GM18502 (cell line): ENCODE results near the gene ULK4.
"Not testable (repeated sequence)": the region's sequence is repeated elsewhere in the genome, so short reads cannot be mapped to it uniquely, and the experiment has no call there.

Experiments
- ATAC-seq: cut with Tn5 transposase; IDR thresholded peaks from one replicate; pipeline ENCODE4 v1.9.1; 2021; ENCODE audit warnings: mild to moderate bottlenecking; ENCODE audit not compliant: unreplicated experiment, poor library complexity

ULK4 gene

GRCh38 chr3:41874022-41874421 is 87.9 kb downstream of the ULK4 start:
- no peak for ATAC-seq

- ATAC-seq, result no peak
Observed at GRCh38 chr3:41872157-41872556, 89.7 kb downstream of the ULK4 start.

DNA sequence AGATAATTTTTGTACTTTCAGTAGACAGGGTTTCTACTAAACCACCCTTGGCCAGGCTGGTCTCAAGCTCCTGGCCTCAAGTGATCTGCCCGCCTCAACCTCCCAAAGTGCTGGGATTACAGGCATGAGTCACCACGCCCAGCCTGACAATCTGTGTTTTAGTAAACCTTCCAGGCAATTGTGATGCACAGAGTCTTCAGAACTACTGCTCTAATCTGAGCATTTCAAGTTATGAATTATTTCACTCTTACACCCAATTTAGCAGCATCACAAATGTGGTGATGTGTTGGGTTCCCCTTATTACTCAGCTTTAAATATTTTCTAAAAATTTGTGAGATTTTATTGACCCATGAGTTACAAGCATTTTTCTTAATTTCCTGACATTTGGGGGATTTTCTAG is 94.4 kb downstream of the ULK4 start:
- ATAC-seq, result no peak

GRCh38 chr3:41866298-41866697 is 95.6 kb downstream of the ULK4 start:
- ATAC-seq, result no peak

DNA sequence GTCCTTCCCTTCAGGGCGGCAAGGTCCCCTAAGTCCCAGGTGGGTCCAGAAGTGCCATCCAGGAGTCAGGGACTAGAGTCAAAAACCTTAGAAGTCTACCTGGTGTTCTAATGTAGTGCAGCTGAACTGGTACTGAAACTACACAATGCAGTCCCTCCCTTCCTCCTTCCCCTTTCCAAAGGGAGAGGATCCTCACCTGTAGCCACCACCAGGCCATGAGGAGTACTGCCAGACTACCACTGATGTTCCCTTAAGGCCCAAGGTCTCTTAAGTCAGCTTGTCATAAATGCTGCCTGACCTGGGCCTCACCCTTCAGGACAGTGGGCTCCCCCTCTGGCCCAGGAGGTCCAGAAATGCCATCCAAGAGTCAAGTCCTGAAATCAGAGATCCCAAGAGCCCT is 98.9 kb downstream of the ULK4 start:
- ATAC-seq, result no peak

DNA sequence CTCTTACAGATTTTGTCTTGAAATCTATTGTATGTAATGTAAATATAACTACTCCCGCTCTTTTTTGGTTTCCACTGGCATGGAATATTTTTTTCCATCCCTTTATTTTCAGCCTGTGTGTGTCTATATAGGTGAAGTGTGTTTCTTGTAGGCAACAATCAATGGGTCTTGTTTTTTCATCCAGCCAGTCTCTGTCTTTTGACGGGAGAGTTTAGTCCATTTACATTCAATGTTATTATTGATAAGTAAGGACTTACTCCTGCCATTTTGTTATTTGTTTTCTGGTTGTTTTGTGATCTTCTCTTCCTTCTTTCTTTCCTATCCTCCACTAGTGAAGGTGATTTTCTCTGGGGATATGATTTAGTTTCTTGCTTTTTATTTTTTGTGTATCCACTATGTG is 101.4 kb downstream of the ULK4 start:
- ATAC-seq, result not testable (repeated sequence)

- ATAC-seq, result no peak
Observed at GRCh38 chr3:41854956-41855355, 106.9 kb downstream of the ULK4 start.

- no peak for ATAC-seq
Observed at GRCh38 chr3:41853540-41854196, 108.2 kb downstream of the ULK4 start.

- ATAC-seq, result no peak
Observed at GRCh38 chr3:41848753-41849574, 112.9 kb downstream of the ULK4 start.

GRCh38 chr3:41847679-41848078 is 114.2 kb downstream of the ULK4 start:
- peak; percentile 49 for ATAC-seq

- ATAC-seq, result peak; percentile 76
Observed at GRCh38 chr3:41846850-41847249, 115.1 kb downstream of the ULK4 start.

- ATAC-seq, result no peak
Observed at GRCh38 chr3:41845826-41846225, 116.1 kb downstream of the ULK4 start.

GRCh38 chr3:41844256-41844655 is 117.6 kb downstream of the ULK4 start:
- not testable (repeated sequence) for ATAC-seq

DNA sequence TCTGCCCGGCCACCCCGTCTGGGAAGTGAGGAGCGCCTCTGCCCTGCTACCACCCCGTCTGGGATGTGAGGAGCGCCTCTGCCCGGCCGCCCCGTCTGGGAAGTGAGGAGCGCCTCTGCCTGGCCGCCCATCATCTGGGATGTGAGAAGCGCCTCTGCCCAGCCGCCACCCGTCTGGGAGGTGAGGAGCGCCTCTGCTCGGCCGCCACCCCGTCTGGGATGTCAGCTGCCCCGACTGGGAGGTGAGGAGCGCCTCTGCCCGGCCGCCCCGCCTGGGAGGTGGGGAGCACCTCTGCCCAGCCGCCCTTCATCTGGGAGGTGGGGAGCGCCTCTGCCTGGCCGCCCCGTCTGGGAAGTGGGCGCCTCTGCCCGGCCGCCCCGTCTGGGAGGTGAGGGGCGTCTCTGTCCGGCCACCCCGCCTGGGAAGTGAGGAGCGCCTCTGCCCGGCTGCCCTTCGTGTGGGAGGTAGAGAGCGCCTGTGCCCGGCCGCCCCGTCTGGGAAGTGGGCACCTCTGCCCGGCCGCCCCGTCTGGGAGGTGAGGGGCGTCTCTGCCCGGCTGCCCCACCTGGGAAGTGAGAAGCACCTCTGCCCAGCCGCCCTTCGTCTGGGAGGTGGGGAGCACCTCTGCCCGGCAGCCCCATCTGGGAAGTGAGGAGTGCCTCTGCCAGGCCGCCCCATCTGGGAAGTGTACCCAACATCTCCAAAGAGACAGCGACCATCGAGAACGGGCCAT is 120.8 kb downstream of the ULK4 start:
- not testable (repeated sequence) for ATAC-seq

DNA sequence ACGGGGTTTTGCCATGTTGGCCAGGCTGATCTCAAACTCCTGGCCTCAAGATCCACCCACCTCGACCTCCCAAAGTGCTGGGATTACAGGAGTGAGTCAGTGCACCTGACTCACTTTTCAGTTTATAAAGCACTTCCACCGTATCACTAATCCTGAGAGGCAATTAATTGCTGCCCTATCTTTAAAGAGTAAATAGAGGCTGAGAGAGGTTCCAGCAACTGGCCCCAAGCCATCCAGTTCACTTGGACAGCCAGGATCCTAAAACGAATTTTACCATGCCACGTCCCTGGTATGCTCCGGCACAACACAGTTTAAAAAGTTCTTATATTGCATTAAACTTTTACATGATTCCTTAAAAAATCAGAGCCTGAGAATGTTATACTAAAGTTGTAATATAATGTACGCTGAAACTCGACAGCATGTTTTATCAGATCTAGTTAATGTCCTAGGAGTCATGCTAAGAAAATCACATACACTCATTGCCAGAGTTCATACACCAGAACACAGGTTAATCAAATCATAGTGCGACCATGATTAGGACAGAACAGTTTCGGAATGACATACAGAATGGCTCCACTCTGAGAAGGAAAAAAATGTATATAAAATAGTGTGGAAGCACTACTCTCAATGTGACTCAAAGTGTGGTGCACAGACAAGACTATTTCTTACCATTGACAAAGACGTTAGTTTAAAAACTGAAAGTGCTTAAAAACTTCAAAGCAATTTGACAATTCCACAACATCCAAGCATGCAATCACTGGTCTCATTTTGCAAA is 125.4 kb downstream of the ULK4 start:
- peak; percentile 94 for ATAC-seq

DNA sequence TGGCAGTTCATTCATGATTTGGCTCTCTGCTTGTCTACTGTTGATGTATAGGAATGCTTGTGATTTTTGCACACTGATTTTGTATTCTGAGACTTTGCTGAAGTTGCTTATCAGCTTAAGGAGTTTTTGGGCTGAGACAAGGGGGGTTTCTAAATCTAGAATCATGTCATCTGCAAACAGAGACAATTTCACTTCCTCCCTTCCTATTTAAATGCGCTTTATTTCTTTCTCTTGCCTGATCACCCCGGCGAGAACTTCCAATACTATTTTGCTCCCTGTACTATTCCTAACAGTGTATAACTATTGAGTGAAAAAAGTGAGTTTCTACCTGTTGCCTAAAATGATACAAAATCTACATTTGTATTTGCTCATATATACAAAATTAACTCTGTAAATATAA is 128.3 kb downstream of the ULK4 start:
- ATAC-seq, result no peak

DNA sequence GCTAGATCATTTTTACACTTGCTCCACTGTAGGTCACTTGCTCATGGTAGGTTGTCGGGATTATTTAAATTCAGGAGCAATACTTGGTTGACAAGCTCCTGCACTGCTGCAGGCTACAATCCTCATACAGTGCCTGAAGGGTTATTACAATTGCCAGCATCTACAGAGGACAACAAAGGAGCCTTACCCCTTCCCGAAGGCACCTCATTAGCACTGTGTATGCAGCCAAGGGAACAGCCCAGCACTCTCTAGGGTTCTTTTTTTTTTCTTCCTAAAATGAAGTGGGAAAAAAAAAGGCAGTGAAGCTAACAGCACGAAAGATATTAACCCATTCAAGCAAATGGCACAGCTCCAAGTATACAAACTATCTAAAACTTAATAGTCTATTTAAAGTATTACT is 142.7 kb downstream of the ULK4 start:
- no peak for ATAC-seq

DNA sequence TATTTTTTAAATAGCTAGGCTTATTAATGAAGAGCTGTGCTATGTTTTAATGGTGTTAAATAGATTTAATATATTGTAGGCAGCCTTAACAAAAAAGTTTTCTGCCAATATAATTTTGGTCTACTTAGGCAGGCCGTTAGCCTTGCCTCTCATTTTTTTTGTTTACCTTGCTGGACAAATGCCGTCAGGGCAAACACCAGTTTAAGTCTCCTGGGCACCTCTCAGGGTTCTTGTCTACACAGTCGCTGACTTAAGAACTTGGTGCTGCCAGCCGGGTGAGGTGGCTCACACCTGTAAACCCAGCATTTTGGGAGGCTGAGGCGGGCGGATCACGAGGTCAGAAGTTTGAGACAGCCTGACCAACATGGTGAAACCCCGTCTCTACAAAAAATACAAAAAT is 153.3 kb downstream of the ULK4 start:
- ATAC-seq, result no peak

DNA sequence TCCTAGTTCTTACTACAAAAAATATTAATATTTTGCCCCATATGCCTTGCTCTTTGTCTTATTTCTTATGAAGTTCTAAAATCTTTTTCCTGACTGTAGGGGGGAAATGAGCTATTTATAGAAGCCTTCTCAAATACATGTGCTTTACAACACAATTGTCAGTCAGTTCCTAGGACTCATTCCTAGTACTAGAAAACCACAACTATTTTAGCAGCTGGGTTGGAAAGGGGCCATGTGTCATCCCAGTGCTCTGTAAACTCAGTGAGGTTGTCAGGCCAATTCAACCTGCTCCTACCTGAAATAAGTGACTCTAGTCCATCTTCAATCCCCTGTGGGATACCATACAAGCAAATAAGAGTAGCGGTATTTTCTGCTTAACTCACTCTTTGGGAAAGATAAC is 153.8 kb downstream of the ULK4 start:
- no peak for ATAC-seq

- ATAC-seq, result no peak
Observed at GRCh38 chr3:41794748-41795589, 166.9 kb downstream of the ULK4 start.
